ENCODE measurements around the gene RGS4. TPM values are rescaled to one million over a fixed set of nuclear protein-coding genes. Genes with fewer than 3 reads are reported as not detected.

Gene RGS4
- total RNA-seq, 1 experiment from 2014 or later = not detected

GRCh38 chr1:163119707-163120106 lies 50.5 kb downstream of the RGS4 start:
- Histone ChIP-seq H3K4me3 (ENCODE audit: low read length) (no peak overlapping the region), H3K4me2 (ENCODE audit: low read depth, low read length, poor library complexity, severe bottlenecking) (no peak overlapping the region), H3K36me3 (ENCODE audit: insufficient read depth, low read length) (no peaks in the 10 kb centered on the region), H3K79me2 (ENCODE audit: low read length) (no peaks in the 10 kb centered on the region), H3K9ac (ENCODE audit: low read length) (no peak overlapping the region), H3K27ac (ENCODE audit: low read length) (no peak overlapping the region), H3K9me2 (replicated peaks; ENCODE audit: insufficient read depth, low read length) (0 out of 2 replicates have a peak, but pooled peaks cover 2% of the 10 kb centered on the region), H2AFZ (ENCODE audit: low read length) (no peak overlapping the region), H3K27me3 (ENCODE audit: low read length) (no peaks in the 10 kb centered on the region), H4K20me1 (ENCODE audit: insufficient read depth, low read depth, low read length) (no peaks in the 10 kb centered on the region), H3K9me3 (ENCODE audit: low read length) (no peaks in the 10 kb centered on the region), H3K4me1 (ENCODE audit: low read length) (peaks cover 20% of the 10 kb centered on the region)
- DNase-seq = no peak

GRCh38 chr1:163120372-163120771 lies 51.2 kb downstream of the RGS4 start:
- Histone ChIP-seq H3K9ac (ENCODE audit: low read length) (no peak overlapping the region), H3K79me2 (ENCODE audit: low read length) (no peaks in the 10 kb centered on the region), H3K4me1 (ENCODE audit: low read length) (peaks cover 20% of the 10 kb centered on the region), H3K9me3 (ENCODE audit: low read length) (no peaks in the 10 kb centered on the region), H2AFZ (ENCODE audit: low read length) (no peak overlapping the region), H3K4me2 (ENCODE audit: low read depth, low read length, poor library complexity, severe bottlenecking) (no peak overlapping the region), H3K27ac (ENCODE audit: low read length) (no peak overlapping the region), H3K9me2 (replicated peaks; ENCODE audit: insufficient read depth, low read length) (0 out of 2 replicates have a peak, but pooled peaks cover 2% of the 10 kb centered on the region), H3K4me3 (ENCODE audit: low read length) (no peak overlapping the region), H3K36me3 (ENCODE audit: insufficient read depth, low read length) (no peaks in the 10 kb centered on the region), H4K20me1 (ENCODE audit: insufficient read depth, low read depth, low read length) (no peaks in the 10 kb centered on the region), H3K27me3 (ENCODE audit: low read length) (no peaks in the 10 kb centered on the region)
- DNase-seq = no peak

GRCh38 chr1:163124812-163125211 lies 55.7 kb downstream of the RGS4 start:
- no peak overlapping the region for H3K27ac ChIP-seq (ENCODE audit: low read length)
- H3K4me3 ChIP-seq (ENCODE audit: low read length) = no peak overlapping the region
- H4K20me1 ChIP-seq (ENCODE audit: insufficient read depth, low read depth, low read length) = no peaks in the 10 kb centered on the region
- no peak overlapping the region for H2AFZ ChIP-seq (ENCODE audit: low read length)
- no peaks in the 10 kb centered on the region for H3K9me3 ChIP-seq (ENCODE audit: low read length)
- H3K4me1 ChIP-seq (ENCODE audit: low read length) = peaks cover 9% of the 10 kb centered on the region; the same call in 1 of the 2 replicates
- no peak overlapping the region for H3K4me2 ChIP-seq (ENCODE audit: low read depth, low read length, poor library complexity, severe bottlenecking)
- no peaks in the 10 kb centered on the region for H3K27me3 ChIP-seq (ENCODE audit: low read length)
- H3K9ac ChIP-seq (ENCODE audit: low read length) = no peak overlapping the region
- no peak for DNase-seq
- H3K36me3 ChIP-seq (ENCODE audit: insufficient read depth, low read length) = no peaks in the 10 kb centered on the region
- no peaks in the 10 kb centered on the region for H3K9me2 ChIP-seq (replicated peaks; ENCODE audit: insufficient read depth, low read length)
- no peaks in the 10 kb centered on the region for H3K79me2 ChIP-seq (ENCODE audit: low read length)

Other genes with a start within 250 kb of the RGS4 start
- not detected in 2 replicates for gene CCDC190, start 208.2 kb upstream of the RGS4 start, total RNA-seq (2014; rRNA removed; shearing (Covaris generic); ENCODE audit: low replicate concordance)
- gene RGS5, start 133.6 kb downstream of the RGS4 start, total RNA-seq (2014; rRNA removed; shearing (Covaris generic); ENCODE audit: low replicate concordance) = 4.5 and 27.0 TPM in 2 replicates

Data from Karpas-422 (cell line).